ENCODE measurements around the gene MLXIPL.
"Not testable (repeated sequence)": the region's sequence is repeated elsewhere in the genome, so short reads cannot be mapped to it uniquely, and the experiment has no call there.

The MLXIPL gene

GRCh38 chr7:73644688-73645286 lies 20.5 kb upstream of the MLXIPL start:
- DNase-seq: no peak

GRCh38 chr7:73642834-73643233 lies 18.5 kb upstream of the MLXIPL start:
- no peak for DNase-seq

GRCh38 chr7:73638911-73639310 lies 14.6 kb upstream of the MLXIPL start:
- no peak for DNase-seq

- no peak for DNase-seq
These were observed 11.3 kb upstream of the MLXIPL start for GRCh38 chr7:73635428-73636200.

- DNase-seq: no peak
These were observed 9.5 kb upstream of the MLXIPL start for GRCh38 chr7:73633844-73634243.

GRCh38 chr7:73633323-73633722 lies 9.0 kb upstream of the MLXIPL start:
- DNase-seq: no peak

- no peak for DNase-seq
These were observed 7.2 kb upstream of the MLXIPL start for GRCh38 chr7:73631558-73631957.

- no peak for DNase-seq
These were observed 4.2 kb upstream of the MLXIPL start for GRCh38 chr7:73628504-73628903.

GRCh38 chr7:73626814-73627213 lies 2.5 kb upstream of the MLXIPL start:
- peak; percentile 73 for DNase-seq

GRCh38 chr7:73625276-73625675 lies 954 bp upstream of the MLXIPL start:
- no peak for DNase-seq

GRCh38 chr7:73624669-73625001 lies 313 bp upstream of the MLXIPL start:
- DNase-seq: no peak

GRCh38 chr7:73622909-73623797 lies 1.2 kb downstream of the MLXIPL start:
- DNase-seq: peak; percentile 59

GRCh38 chr7:73622527-73622908 lies 1.8 kb downstream of the MLXIPL start:
- DNase-seq: no peak

GRCh38 chr7:73621168-73622063 lies 2.9 kb downstream of the MLXIPL start:
- no peak for DNase-seq

- DNase-seq: not testable (repeated sequence)
These were observed 4.9 kb downstream of the MLXIPL start for GRCh38 chr7:73619394-73619793.

- peak; percentile 77 for DNase-seq
These were observed 5.8 kb downstream of the MLXIPL start for GRCh38 chr7:73618538-73618937.

- DNase-seq: not testable (repeated sequence)
These were observed 6.8 kb downstream of the MLXIPL start for GRCh38 chr7:73617520-73617919.

GRCh38 chr7:73615886-73616285 lies 8.4 kb downstream of the MLXIPL start:
- peak; percentile 81 for DNase-seq

GRCh38 chr7:73614937-73615336 lies 9.4 kb downstream of the MLXIPL start:
- DNase-seq: not testable (repeated sequence)

GRCh38 chr7:73613954-73614735 lies 10.2 kb downstream of the MLXIPL start:
- no peak for DNase-seq

GRCh38 chr7:73612598-73613269 lies 11.6 kb downstream of the MLXIPL start:
- no peak for DNase-seq
